GM12878 (cell line): ENCODE results near the gene FSTL4. TPM values are rescaled to one million over a fixed set of nuclear protein-coding genes. Genes with fewer than 3 reads are reported as not detected.

Source experiments
- ATAC-seq: fragments of 200-7000 bp; cut with Tn5 transposase; 3 replicates; pipeline ENCODE4 v1.9.1; 2020; ENCODE audit warnings: mild to moderate bottlenecking, moderate library complexity
- BruUV-seq: library from RNA; stranded (reverse); fragments of 400-500 nt; replicated peaks from 2 replicates; lab custom pipeline; 2021; lab: Mats Ljungman, UMichigan
- CTCF ChIA-PET: fragments of 300-600 bp; sonication (Branson Sonifier 250); formaldehyde crosslinking; extraction: SDS; loops from one replicate; lab custom pipeline; 2021; ENCODE audit warnings: inconsistent platforms; lab: Yijun Ruan, JAX
- POLR2A ChIA-PET: fragments of 350-600 bp; formaldehyde crosslinking; extraction: SDS; loops from one replicate; lab custom pipeline; 2021; ENCODE audit warnings: inconsistent platforms; lab: Charles Lee
- RAD21 ChIA-PET: fragments of 300-600 bp; sonication (Branson Sonifier 250); formaldehyde crosslinking; loops from one replicate; lab custom pipeline; 2023; ENCODE audit warnings: antibody characterized with exemption; ENCODE audit not compliant: unreplicated experiment; lab: Charles Lee
- SMC1A ChIA-PET: fragments of 300-600 bp; sonication (Branson Sonifier 250); formaldehyde crosslinking; loops from one replicate; lab custom pipeline; 2023; ENCODE audit not compliant: unreplicated experiment, uncharacterized antibody; lab: Charles Lee
- DNase-seq: peaks from one replicate; pipeline ENCODE4 v3.0.0-alpha.2; 2011; ENCODE audit warnings: low read depth, low spot score
- FAIRE-seq: peaks from 3 replicates; lab custom pipeline; 2011; peaks lifted over from hg19 to GRCh38; lab: Jason Lieb, UNC
- H2AFZ ChIP-seq: 2 replicates; pipeline ENCODE4 v1.6.0; 2011; ENCODE audit warnings: low read depth, low read length, control low read depth; ENCODE audit not compliant: control insufficient read depth
- H3K27ac ChIP-seq: 2 replicates; pipeline ENCODE4 v1.5.1; 2011; ENCODE audit warnings: control low read depth; ENCODE audit not compliant: control insufficient read depth, insufficient read depth
- H3K27me3 ChIP-seq, 2 experiments: replicated peaks in 1 of 2; 2 replicates each; pipeline versions ENCODE4 v1.6.0 to v1.6.1; 2011; ENCODE audit warnings: low read length in 1 of 2; ENCODE audit not compliant: control insufficient read depth in 2 of 2, insufficient read depth in 2 of 2
- H3K36me3 ChIP-seq, 2 experiments: 2 replicates each; pipeline ENCODE4 v1.5.1; 2011; ENCODE audit warnings: low read length in 1 of 2; ENCODE audit not compliant: control insufficient read depth in 2 of 2, insufficient read depth in 2 of 2
- H3K4me1 ChIP-seq: 2 replicates; pipeline ENCODE4 v1.6.1; 2011; ENCODE audit warnings: mild to moderate bottlenecking, low read length, moderate library complexity, mixed read lengths; ENCODE audit not compliant: control insufficient read depth, insufficient read depth
- H3K4me2 ChIP-seq: 2 replicates; pipeline ENCODE4 v1.6.0; 2011; ENCODE audit warnings: control low read depth; ENCODE audit not compliant: control insufficient read depth, insufficient read depth
- H3K4me3 ChIP-seq: fragments of 200-600 bp; sonication (generic); 2 replicates; pipeline ENCODE4 v1.5.1; 2016
- H3K79me2 ChIP-seq: 2 replicates; pipeline ENCODE4 v1.6.0; 2011; ENCODE audit warnings: low read length; ENCODE audit not compliant: control insufficient read depth, insufficient read depth
- H3K9ac ChIP-seq: 2 replicates; pipeline ENCODE4 v1.8.0; 2011; ENCODE audit warnings: low read length, control low read depth, mixed read lengths; ENCODE audit not compliant: control insufficient read depth, insufficient read depth
- H3K9me3 ChIP-seq: replicated peaks from 3 replicates; pipeline ENCODE4 v1.5.1; 2011; ENCODE audit warnings: mild to moderate bottlenecking, low read length; ENCODE audit not compliant: control insufficient read depth, insufficient read depth
- H4K20me1 ChIP-seq: 2 replicates; pipeline ENCODE4 v1.6.0; 2011; ENCODE audit not compliant: control insufficient read depth, insufficient read depth
- CREB1 ChIP-seq: IDR thresholded peaks from 2 replicates; pipeline ENCODE4 v1.6.1; 2012; ENCODE audit warnings: low read depth, mild to moderate bottlenecking, inconsistent platforms
- ELK1 ChIP-seq: IDR thresholded peaks from 2 replicates; pipeline ENCODE4 v1.6.1; 2012; ENCODE audit warnings: low read depth, low read length, improper control_type of control experiment
- EZH2 ChIP-seq: IDR thresholded peaks from 2 replicates; pipeline ENCODE4 v1.6.1; 2012; ENCODE audit warnings: low read depth, mild to moderate bottlenecking, control low read depth, inconsistent platforms, low read length, borderline replicate concordance; ENCODE audit not compliant: control insufficient read depth
- GATAD2B ChIP-seq: fragments of 450-650 bp; conservative IDR thresholded peaks from 2 replicates; pipeline ENCODE4 v1.6.1; 2017; ENCODE audit warnings: low read depth, mild to moderate bottlenecking, moderate library complexity
- POLR2AphosphoS2 ChIP-seq: IDR thresholded peaks from 2 replicates; pipeline ENCODE4 v1.6.1; 2011; ENCODE audit warnings: low read depth, mild to moderate bottlenecking, low read length, improper control_type of control experiment, moderate library complexity
- TBL1XR1 ChIP-seq: IDR thresholded peaks from 2 replicates; pipeline ENCODE4 v1.6.1; 2012; ENCODE audit warnings: low read depth, low read length, improper control_type of control experiment
- ZBTB33 ChIP-seq: fragments of 450-650 bp; IDR thresholded peaks from 2 replicates; pipeline ENCODE4 v1.6.1; 2017; ENCODE audit warnings: mild to moderate bottlenecking
- WGBS: methylation state at CpG from one replicate; pipeline ENCODE4 v1.1.6; 2016; ENCODE audit warnings: low lambda C conversion rate; ENCODE audit not compliant: insufficient replicate concordance, insufficient coverage; ENCODE audit errors: missing lambda C conversion rate; 5-methylcytosine and 5-hydroxymethylcytosine counted together
- in situ Hi-C: fragments of 300-500 bp; cut with MboI; formaldehyde crosslinking; loops from 9 replicates; pipeline ENCODE4 v1.14.3; 2018; ENCODE audit warnings: mixed read lengths
- intact Hi-C: fragments of 100-400 bp; cut with micrococcal nuclease; formaldehyde crosslinking; loops from one replicate; pipeline ENCODE4 v1.14.2; 2022; ENCODE audit not compliant: unreplicated experiment
- polyA plus RNA-seq, 11 experiments: library from polyadenylated mRNA; depleted of rRNA in 4 of 11; unstranded in 6 of 11; stranded (reverse) in 5 of 11; fragments of >200 nt; fragmentation: Nextera tagmentation in 4 of 11; fragmentation: Illumina TruSeq in 1 of 11; extraction: Ambion mirVana in 4 of 11; extraction: Trizol in 1 of 11; gene quantifications; 1 replicate in 1 of 11; 2 replicates in 10 of 11; pipeline versions ENCODE4 v1.2.1 to v1.2.3, GENCODE V29; 2011 to 2016; ENCODE audit warnings: inconsistent platforms in 2 of 11, missing spikeins in 2 of 11, low read depth in 1 of 11
- total RNA-seq, 4 experiments: library from RNA; depleted of rRNA in 3 of 4; stranded (reverse); fragments of >200 nt in 3 of 4; fragmentation: Illumina TruSeq in 1 of 4; extraction: Trizol in 1 of 4; gene quantifications; 2 replicates each; pipeline versions ENCODE4 v1.2.1 to v1.2.3, GENCODE V29; 2013 to 2021
- TF ChIP-seq, protein P1 (sequence below): IDR thresholded peaks from 2 replicates; pipeline ENCODE4 v1.6.1; 2012; ENCODE audit warnings: low read depth, low read length, improper control_type of control experiment
- TF ChIP-seq, protein P2 (sequence below): fragments of 450-650 bp; IDR thresholded peaks from 2 replicates; pipeline ENCODE4 v1.6.1; 2016; ENCODE audit warnings: mild to moderate bottlenecking
- TF ChIP-seq, protein P3 (sequence below): IDR thresholded peaks from 2 replicates; pipeline ENCODE4 v1.6.1; 2012; ENCODE audit warnings: low read depth, low read length, improper control_type of control experiment

The FSTL4 gene
- total and polyA plus RNA-seq, 10 of the 15 experiments (the other 5 are each of a cell fraction or from before 2014, with no cell fraction given) = 0.01 to 0.79 (median 0.21) TPM; not detected in 6

- TF ChIP-seq TBL1XR1 (no peak), EZH2 (no peak)
- TF ChIP-seq, protein P1, sequence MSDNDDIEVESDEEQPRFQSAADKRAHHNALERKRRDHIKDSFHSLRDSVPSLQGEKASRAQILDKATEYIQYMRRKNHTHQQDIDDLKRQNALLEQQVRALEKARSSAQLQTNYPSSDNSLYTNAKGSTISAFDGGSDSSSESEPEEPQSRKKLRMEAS = no peak
Measured at GRCh38 chr5:133389066-133389590, 223.2 kb downstream of the FSTL4 start.

DNA sequence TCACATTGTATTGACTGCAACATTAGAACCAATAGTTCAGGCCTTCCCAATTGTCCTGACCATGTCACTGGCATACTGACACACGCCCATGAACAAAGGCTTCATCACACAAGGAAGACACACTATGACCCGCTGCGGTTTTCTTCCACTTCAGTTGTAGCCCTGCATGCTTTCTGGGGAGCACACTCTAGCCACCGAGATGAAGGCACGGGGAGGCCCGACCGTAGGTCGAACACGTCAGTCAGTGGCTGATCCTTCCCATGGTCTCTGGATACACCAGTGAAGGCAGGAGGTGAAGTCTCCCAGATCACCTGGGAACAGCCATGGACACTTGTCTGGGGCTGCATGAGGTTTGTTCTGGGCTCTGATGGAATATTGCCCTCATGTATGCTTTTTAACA is 224.7 kb downstream of the FSTL4 start:
- WGBS = 30% methylated on average over 9 of the region's 9 CpGs
- SMC1A ChIA-PET = no interaction called here
- CTCF ChIA-PET = no interaction called here
- no peak for TF ChIP-seq ELK1
- no peak for TF ChIP-seq CREB1
- TF ChIP-seq, protein P2, sequence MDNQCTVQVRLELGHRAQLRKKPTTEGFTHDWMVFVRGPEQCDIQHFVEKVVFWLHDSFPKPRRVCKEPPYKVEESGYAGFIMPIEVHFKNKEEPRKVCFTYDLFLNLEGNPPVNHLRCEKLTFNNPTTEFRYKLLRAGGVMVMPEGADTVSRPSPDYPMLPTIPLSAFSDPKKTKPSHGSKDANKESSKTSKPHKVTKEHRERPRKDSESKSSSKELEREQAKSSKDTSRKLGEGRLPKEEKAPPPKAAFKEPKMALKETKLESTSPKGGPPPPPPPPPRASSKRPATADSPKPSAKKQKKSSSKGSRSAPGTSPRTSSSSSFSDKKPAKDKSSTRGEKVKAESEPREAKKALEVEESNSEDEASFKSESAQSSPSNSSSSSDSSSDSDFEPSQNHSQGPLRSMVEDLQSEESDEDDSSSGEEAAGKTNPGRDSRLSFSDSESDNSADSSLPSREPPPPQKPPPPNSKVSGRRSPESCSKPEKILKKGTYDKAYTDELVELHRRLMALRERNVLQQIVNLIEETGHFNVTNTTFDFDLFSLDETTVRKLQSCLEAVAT = no peak
- TF ChIP-seq ZBTB33 = no peak
- TF ChIP-seq, protein P3, sequence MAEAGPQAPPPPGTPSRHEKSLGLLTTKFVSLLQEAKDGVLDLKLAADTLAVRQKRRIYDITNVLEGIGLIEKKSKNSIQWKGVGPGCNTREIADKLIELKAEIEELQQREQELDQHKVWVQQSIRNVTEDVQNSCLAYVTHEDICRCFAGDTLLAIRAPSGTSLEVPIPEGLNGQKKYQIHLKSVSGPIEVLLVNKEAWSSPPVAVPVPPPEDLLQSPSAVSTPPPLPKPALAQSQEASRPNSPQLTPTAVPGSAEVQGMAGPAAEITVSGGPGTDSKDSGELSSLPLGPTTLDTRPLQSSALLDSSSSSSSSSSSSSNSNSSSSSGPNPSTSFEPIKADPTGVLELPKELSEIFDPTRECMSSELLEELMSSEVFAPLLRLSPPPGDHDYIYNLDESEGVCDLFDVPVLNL = no peak
- no peak for TF ChIP-seq GATAD2B
- no peak for TF ChIP-seq POLR2AphosphoS2

More at GRCh38 chr5:133389066-133389590, 223.2 kb downstream of the FSTL4 start:
- DNase-seq = no peak
- BruUV-seq = no TSS peak
- no peak for FAIRE-seq
- WGBS = 23% methylated on average over 4 of the region's 4 CpGs
- ChIA-PET RAD21 (no interaction called here), CTCF (interaction anchor here (0.9 to 1.0 kb wide), 4 partner anchors 14 to 480 kb away, joined by 3 read pairs; no protein-coding TSS in a partner anchor), POLR2A (interaction anchor here (1.6 kb wide), 1 partner anchor 10 kb away, joined by 5 read pairs; no protein-coding TSS in a partner anchor), SMC1A (interaction anchor here (0.7 to 1.2 kb wide), 3 partner anchors 9 to 1694 kb away, joined by 3 to 7 read pairs (median 4); no protein-coding TSS in a partner anchor)
- H3K27ac ChIP-seq = no peak overlapping the region
- intact Hi-C loops (no loop called here), in situ Hi-C loops (no loop called here)
- no peak overlapping the region for H2AFZ ChIP-seq
- no peaks in the 10 kb centered on the region for H3K9me3 ChIP-seq
- no peaks in the 10 kb centered on the region for H3K36me3 ChIP-seq
- no peaks in the 10 kb centered on the region for H3K79me2 ChIP-seq
- H3K4me1 ChIP-seq = no peaks in the 10 kb centered on the region
- no peak overlapping the region for H3K9ac ChIP-seq
- H4K20me1 ChIP-seq = no peaks in the 10 kb centered on the region
- peaks cover 0 to 2% of the 10 kb centered on the region in 2 experiments; a peak in 1 of 4 replicates for H3K27me3 ChIP-seq
- H3K4me3 ChIP-seq = no peak overlapping the region
- no peak overlapping the region for H3K4me2 ChIP-seq
- no peak for ATAC-seq

More for the DNA sequence above, 224.7 kb downstream of the FSTL4 start:
- Histone ChIP-seq H3K4me1 (no peaks in the 10 kb centered on the region), H2AFZ (no peak overlapping the region), H3K36me3 (no peaks in the 10 kb centered on the region), H3K79me2 (no peaks in the 10 kb centered on the region), H3K27me3 (peaks cover 0 to 4% of the 10 kb centered on the region in 2 experiments; a peak in 2 of 4 replicates), H3K27ac (no peak overlapping the region), H4K20me1 (no peaks in the 10 kb centered on the region), H3K4me3 (no peak overlapping the region), H3K4me2 (no peak overlapping the region), H3K9me3 (no peaks in the 10 kb centered on the region), H3K9ac (no peak overlapping the region)
- ChIA-PET RAD21 (no interaction called here), POLR2A (no interaction called here)
- DNase-seq (no peak), ATAC-seq (no peak), FAIRE-seq (no peak)
- in situ Hi-C loops (no loop called here), intact Hi-C loops (no loop called here)
- no TSS peak for BruUV-seq
